H9 (cell line): ENCODE data around the gene DAPK1. TPM values are rescaled to one million over a fixed set of nuclear protein-coding genes. Genes with fewer than 3 reads are reported as not detected.
A peak's percentile ranks its signal among the peaks of the same experiment; 100 is the strongest.

Experiments
- DNase-seq: peaks from one replicate; pipeline ENCODE4 v3.0.0-alpha.2; 2017
- H2AFZ ChIP-seq: one replicate; pipeline ENCODE4 v1.6.1; 2013; ENCODE audit warnings: mild to moderate bottlenecking, low read length, control low read depth, moderate library complexity
- H2AK5ac ChIP-seq: 2 replicates; pipeline ENCODE4 v1.6.1; 2013; ENCODE audit warnings: low read length, control low read depth, mixed read lengths; ENCODE audit not compliant: insufficient read length
- H2BK120ac ChIP-seq: one replicate; pipeline ENCODE4 v1.6.1; 2013; ENCODE audit warnings: low read depth, mild to moderate bottlenecking, low read length, control low read depth, inconsistent platforms; ENCODE audit not compliant: poor library complexity, severe bottlenecking
- H2BK12ac ChIP-seq: 2 replicates; pipeline ENCODE4 v1.6.1; 2013; ENCODE audit warnings: low read length, control low read depth, mixed read lengths, low read depth; ENCODE audit not compliant: insufficient read length
- H2BK15ac ChIP-seq: 2 replicates; pipeline ENCODE4 v1.6.1; 2013; ENCODE audit warnings: low read depth, low read length, control low read depth
- H2BK20ac ChIP-seq: one replicate; pipeline ENCODE4 v1.6.1; 2013; ENCODE audit warnings: low read depth, mild to moderate bottlenecking, low read length, control low read depth, inconsistent platforms; ENCODE audit not compliant: poor library complexity, severe bottlenecking
- H2BK5ac ChIP-seq: 2 replicates; pipeline ENCODE4 v1.6.1; 2013; ENCODE audit warnings: low read length, control low read depth, mixed read lengths; ENCODE audit not compliant: insufficient read length
- H3K14ac ChIP-seq: 2 replicates; pipeline ENCODE4 v1.6.1; 2013; ENCODE audit warnings: low read length, control low read depth; ENCODE audit not compliant: insufficient read depth
- H3K18ac ChIP-seq: 2 replicates; pipeline ENCODE4 v1.6.1; 2013; ENCODE audit warnings: low read depth, mild to moderate bottlenecking, mixed read lengths, low read length, control low read depth; ENCODE audit not compliant: insufficient read length
- H3K23ac ChIP-seq: 2 replicates; pipeline ENCODE4 v1.6.1; 2013; ENCODE audit warnings: low read length, control low read depth, mixed read lengths, low read depth; ENCODE audit not compliant: insufficient read length
- H3K23me2 ChIP-seq: 2 replicates; pipeline ENCODE4 v1.6.1; 2013; ENCODE audit warnings: low read depth, mild to moderate bottlenecking, mixed read lengths, low read length, control low read depth; ENCODE audit not compliant: insufficient read length, poor library complexity, severe bottlenecking
- H3K27ac ChIP-seq: 2 replicates; pipeline ENCODE4 v1.5.1; 2013; ENCODE audit warnings: low read length, control low read depth, mixed read lengths, low read depth; ENCODE audit not compliant: insufficient read length
- H3K27me3 ChIP-seq: 2 replicates; pipeline ENCODE4 v1.6.1; 2013; ENCODE audit warnings: low read length, control low read depth, inconsistent platforms; ENCODE audit not compliant: insufficient read depth
- H3K4ac ChIP-seq: 2 replicates; pipeline ENCODE4 v1.6.1; 2013; ENCODE audit warnings: low read depth, mild to moderate bottlenecking, control low read depth, inconsistent platforms, low read length, moderate library complexity
- H3K4me1 ChIP-seq: 2 replicates; pipeline ENCODE4 v1.6.1; 2013; ENCODE audit warnings: low read length, control low read depth, inconsistent platforms; ENCODE audit not compliant: insufficient read depth
- H3K4me2 ChIP-seq: 2 replicates; pipeline ENCODE4 v1.6.1; 2013; ENCODE audit warnings: low read length, control low read depth, mixed read lengths; ENCODE audit not compliant: insufficient read length, insufficient read depth
- H3K56ac ChIP-seq: 2 replicates; pipeline ENCODE4 v1.6.1; 2013; ENCODE audit warnings: low read depth, mild to moderate bottlenecking, mixed read lengths, low read length, control low read depth; ENCODE audit not compliant: insufficient read length
- H3K79me1 ChIP-seq: 2 replicates; pipeline ENCODE4 v1.6.1; 2013; ENCODE audit warnings: low read depth, mild to moderate bottlenecking, moderate library complexity, low read length, control low read depth, inconsistent platforms; ENCODE audit not compliant: insufficient read depth, poor library complexity, severe bottlenecking
- H3K79me2 ChIP-seq: 2 replicates; pipeline ENCODE4 v1.6.1; 2013; ENCODE audit warnings: low read length, control low read depth, inconsistent platforms; ENCODE audit not compliant: insufficient read depth
- H3K9ac ChIP-seq: 2 replicates; pipeline ENCODE4 v1.6.1; 2013; ENCODE audit warnings: low read length, control low read depth, mixed read lengths; ENCODE audit not compliant: insufficient read length; ENCODE audit errors: extremely low read depth
- H3K9me3 ChIP-seq: one replicate; pipeline ENCODE4 v1.6.1; 2013; ENCODE audit warnings: low read depth, low read length, inconsistent platforms; ENCODE audit not compliant: control insufficient read depth
- H3T11ph ChIP-seq: one replicate; pipeline ENCODE4 v1.6.1; 2013; ENCODE audit warnings: mild to moderate bottlenecking, low read length, control low read depth, inconsistent platforms
- H4K20me1 ChIP-seq: one replicate; pipeline ENCODE4 v1.6.1; 2013; ENCODE audit not compliant: control insufficient read depth, insufficient read length, insufficient read depth
- H4K5ac ChIP-seq: 2 replicates; pipeline ENCODE4 v1.6.1; 2013; ENCODE audit warnings: low read depth, mild to moderate bottlenecking, mixed read lengths, low read length, control low read depth; ENCODE audit not compliant: insufficient read length
- H4K8ac ChIP-seq: replicated peaks from 2 replicates; pipeline ENCODE4 v1.6.1; 2013; ENCODE audit warnings: low read length, control low read depth, mixed read lengths, low read depth; ENCODE audit not compliant: insufficient read length
- H4K91ac ChIP-seq: 2 replicates; pipeline ENCODE4 v1.6.1; 2013; ENCODE audit warnings: low read depth, mild to moderate bottlenecking, moderate library complexity, mixed read lengths, low read length, control low read depth; ENCODE audit not compliant: insufficient read length
- H3K27ac Mint-ChIP-seq, 3 experiments: 2 replicates in 2 of 3; 3 replicates in 1 of 3; pipeline ENCODE4 v1.8.0; 2020 to 2021; ENCODE audit warnings: mixed read lengths in 3 of 3, mild to moderate bottlenecking in 1 of 3, moderate library complexity in 1 of 3
- H3K27me3 Mint-ChIP-seq: 2 replicates; pipeline ENCODE4 v1.8.0; 2021; ENCODE audit warnings: low read depth, mild to moderate bottlenecking, moderate library complexity, mixed read lengths
- H3K36me3 Mint-ChIP-seq, 3 experiments: 2 replicates in 2 of 3; 3 replicates in 1 of 3; pipeline ENCODE4 v1.8.0; 2020 to 2021; ENCODE audit warnings: low read depth in 3 of 3, mixed read lengths in 3 of 3; ENCODE audit not compliant: insufficient read depth in 1 of 3
- H3K4me1 Mint-ChIP-seq, 2 experiments: 2 replicates each; pipeline ENCODE4 v1.8.0; 2020; ENCODE audit warnings: mixed read lengths in 2 of 2
- H3K4me3 Mint-ChIP-seq, 2 experiments: 2 replicates in 1 of 2; 3 replicates in 1 of 2; pipeline ENCODE4 v1.8.0; 2020 to 2021; ENCODE audit warnings: mild to moderate bottlenecking in 2 of 2, mixed read lengths in 2 of 2, moderate library complexity in 1 of 2
- H3K9me3 Mint-ChIP-seq, 2 experiments: 2 replicates in 1 of 2; 3 replicates in 1 of 2; pipeline ENCODE4 v1.8.0; 2020; ENCODE audit warnings: mild to moderate bottlenecking in 2 of 2, mixed read lengths in 2 of 2, moderate library complexity in 1 of 2
- WGBS: extraction: QIAGEN DNeasy Blood & Tissue Kit; methylation state at CpG from one replicate; pipeline ENCODE4 v1.1.7; 2013; ENCODE audit warnings: missing lambda C conversion rate, low lambda C conversion rate, mixed read lengths; ENCODE audit not compliant: insufficient read length; ENCODE audit errors: extremely low coverage; 5-methylcytosine and 5-hydroxymethylcytosine counted together
- total RNA-seq: library from RNA; stranded (reverse); gene quantifications from 2 replicates; pipeline ENCODE4 v1.2.1, GENCODE V29; 2021
- TF ChIP-seq, protein P1 (sequence below): fragments of 200-600 bp; sonication (generic); conservative IDR thresholded peaks from 3 replicates; pipeline ENCODE4 v1.8.0; 2021; ENCODE audit warnings: antibody characterized with exemption, mild to moderate bottlenecking

Gene DAPK1
- total RNA-seq, 1 experiment from 2014 or later, result 79.4 TPM

DNA sequence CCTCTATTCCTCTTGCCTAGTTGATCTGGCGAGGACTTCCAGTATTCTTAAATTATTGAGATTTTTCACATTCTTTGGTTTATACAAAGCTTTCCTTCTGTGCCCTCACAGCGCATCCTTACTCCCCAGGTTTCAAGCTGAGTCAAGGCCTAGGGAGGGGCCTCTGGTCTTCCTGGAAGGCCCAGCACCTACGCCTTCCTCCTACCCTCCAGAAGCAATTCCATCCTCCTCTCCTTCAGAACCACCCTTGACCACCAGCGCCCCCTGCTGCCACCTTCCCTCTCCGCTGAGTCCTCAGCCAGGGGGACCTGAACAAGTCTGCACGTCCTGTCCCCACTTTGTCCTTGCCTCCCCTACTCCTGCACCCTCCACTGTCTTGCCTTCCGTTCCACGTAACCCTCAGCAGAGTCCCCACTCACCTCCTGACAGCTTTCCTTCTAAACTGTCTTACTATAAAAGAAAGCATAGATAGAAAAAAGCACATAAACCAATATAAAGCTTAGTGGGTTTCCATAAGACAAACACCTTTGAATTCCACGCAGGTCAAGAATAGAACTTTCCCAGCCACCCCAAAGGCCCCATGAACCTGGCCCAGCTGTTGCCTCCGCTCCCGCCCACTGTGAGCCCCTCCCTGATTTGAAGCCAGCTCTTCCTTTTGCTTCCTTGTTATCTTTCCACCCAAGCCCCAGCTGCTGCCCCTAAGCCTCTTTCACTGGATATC lies 165.3 kb downstream of the DAPK1 start:
- no peaks in the 10 kb centered on the region for H3K79me2 ChIP-seq
- no peak overlapping the region for H4K5ac ChIP-seq
- H3K27ac ChIP-seq, result no peak overlapping the region
- Mint-ChIP-seq H3K27ac (peak overlapping the region; percentile 2 to 71 (median 29); a peak in 3 of 7 replicates), H3K4me1 (peaks cover 13 to 18% of the 10 kb centered on the region in 2 experiments), H3K36me3 (peaks cover 76 to 82% (median 79%) of the 10 kb centered on the region in 3 experiments), H3K9me3 (peaks cover 31 to 34% of the 10 kb centered on the region in 2 experiments), H3K27me3 (no peaks in the 10 kb centered on the region; the same call in 1 of the 2 replicates), H3K4me3 (peak overlapping the region in 1 of 2 experiments; percentile 16; a peak in 2 of 5 replicates)
- no peak overlapping the region for H3K4ac ChIP-seq
- H2AK5ac ChIP-seq, result no peak overlapping the region
- TF ChIP-seq, protein P1, sequence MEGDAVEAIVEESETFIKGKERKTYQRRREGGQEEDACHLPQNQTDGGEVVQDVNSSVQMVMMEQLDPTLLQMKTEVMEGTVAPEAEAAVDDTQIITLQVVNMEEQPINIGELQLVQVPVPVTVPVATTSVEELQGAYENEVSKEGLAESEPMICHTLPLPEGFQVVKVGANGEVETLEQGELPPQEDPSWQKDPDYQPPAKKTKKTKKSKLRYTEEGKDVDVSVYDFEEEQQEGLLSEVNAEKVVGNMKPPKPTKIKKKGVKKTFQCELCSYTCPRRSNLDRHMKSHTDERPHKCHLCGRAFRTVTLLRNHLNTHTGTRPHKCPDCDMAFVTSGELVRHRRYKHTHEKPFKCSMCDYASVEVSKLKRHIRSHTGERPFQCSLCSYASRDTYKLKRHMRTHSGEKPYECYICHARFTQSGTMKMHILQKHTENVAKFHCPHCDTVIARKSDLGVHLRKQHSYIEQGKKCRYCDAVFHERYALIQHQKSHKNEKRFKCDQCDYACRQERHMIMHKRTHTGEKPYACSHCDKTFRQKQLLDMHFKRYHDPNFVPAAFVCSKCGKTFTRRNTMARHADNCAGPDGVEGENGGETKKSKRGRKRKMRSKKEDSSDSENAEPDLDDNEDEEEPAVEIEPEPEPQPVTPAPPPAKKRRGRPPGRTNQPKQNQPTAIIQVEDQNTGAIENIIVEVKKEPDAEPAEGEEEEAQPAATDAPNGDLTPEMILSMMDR, result peak; percentile 87
- H3K4me1 ChIP-seq, result no peaks in the 10 kb centered on the region
- no peak overlapping the region for H3K9ac ChIP-seq
- no peak overlapping the region for H3K23ac ChIP-seq
- no peak overlapping the region for H3K56ac ChIP-seq
- no peak overlapping the region for H3K18ac ChIP-seq
- no peak overlapping the region for H2BK15ac ChIP-seq
- peaks cover 4% of the 10 kb centered on the region for H3K9me3 ChIP-seq
- H2BK5ac ChIP-seq, result no peak overlapping the region
- no peak overlapping the region for H3K4me2 ChIP-seq
- H4K91ac ChIP-seq, result no peak overlapping the region
- WGBS, result no CpG with 5 or more reads among the region's 11 CpGs
- no peak overlapping the region for H2BK120ac ChIP-seq
- H3K27me3 ChIP-seq, result no peaks in the 10 kb centered on the region
- no peaks in the 10 kb centered on the region for H3K79me1 ChIP-seq
- H3K14ac ChIP-seq, result no peak overlapping the region; the same call in 1 of the 2 replicates
- H3K23me2 ChIP-seq, result no peaks in the 10 kb centered on the region
- H4K8ac ChIP-seq, result no peak overlapping the region
- peak; percentile 93 for DNase-seq
- H2BK20ac ChIP-seq, result no peak overlapping the region
- H3T11ph ChIP-seq, result no peak overlapping the region
- H4K20me1 ChIP-seq, result no peaks in the 10 kb centered on the region
- H2BK12ac ChIP-seq, result no peak overlapping the region
- no peak overlapping the region for H2AFZ ChIP-seq
